VCaP (cell line): ENCODE results near the gene AGBL1.
"Not testable (repeated sequence)": the region's sequence is repeated elsewhere in the genome, so short reads cannot be mapped to it uniquely, and the experiment has no call there.

ENCODE experiments used
- H3K27ac ChIP-seq: fragments of 450-650 bp; 2 replicates; pipeline ENCODE4 v1.5.1; 2017
- TF ChIP-seq, protein P1 (sequence below): fragments of 450-650 bp; conservative IDR thresholded peaks from 2 replicates; pipeline ENCODE4 v1.5.1; 2017; ENCODE audit warnings: mild to moderate bottlenecking, moderate library complexity

AGBL1 gene

DNA sequence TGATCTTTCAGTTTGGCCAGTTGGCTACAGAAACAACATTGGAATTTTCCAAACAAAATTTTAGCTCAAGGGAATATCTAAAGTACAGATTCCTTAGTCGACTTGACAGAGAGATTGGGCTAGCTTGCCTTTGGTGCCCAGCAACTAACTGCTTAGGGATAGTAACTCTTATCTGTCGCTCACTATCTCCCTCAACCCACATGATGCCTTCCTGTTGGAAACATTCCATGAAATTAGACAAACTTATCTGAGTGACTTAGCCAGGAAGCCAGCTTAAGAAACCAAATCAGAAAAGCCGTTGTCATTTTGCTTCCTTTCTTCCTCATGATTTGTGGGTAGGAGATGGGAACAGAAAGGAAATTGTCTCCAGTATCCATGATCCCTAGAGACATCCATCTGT lies 791.2 kb downstream of the AGBL1 start:
- TF ChIP-seq, protein P1, sequence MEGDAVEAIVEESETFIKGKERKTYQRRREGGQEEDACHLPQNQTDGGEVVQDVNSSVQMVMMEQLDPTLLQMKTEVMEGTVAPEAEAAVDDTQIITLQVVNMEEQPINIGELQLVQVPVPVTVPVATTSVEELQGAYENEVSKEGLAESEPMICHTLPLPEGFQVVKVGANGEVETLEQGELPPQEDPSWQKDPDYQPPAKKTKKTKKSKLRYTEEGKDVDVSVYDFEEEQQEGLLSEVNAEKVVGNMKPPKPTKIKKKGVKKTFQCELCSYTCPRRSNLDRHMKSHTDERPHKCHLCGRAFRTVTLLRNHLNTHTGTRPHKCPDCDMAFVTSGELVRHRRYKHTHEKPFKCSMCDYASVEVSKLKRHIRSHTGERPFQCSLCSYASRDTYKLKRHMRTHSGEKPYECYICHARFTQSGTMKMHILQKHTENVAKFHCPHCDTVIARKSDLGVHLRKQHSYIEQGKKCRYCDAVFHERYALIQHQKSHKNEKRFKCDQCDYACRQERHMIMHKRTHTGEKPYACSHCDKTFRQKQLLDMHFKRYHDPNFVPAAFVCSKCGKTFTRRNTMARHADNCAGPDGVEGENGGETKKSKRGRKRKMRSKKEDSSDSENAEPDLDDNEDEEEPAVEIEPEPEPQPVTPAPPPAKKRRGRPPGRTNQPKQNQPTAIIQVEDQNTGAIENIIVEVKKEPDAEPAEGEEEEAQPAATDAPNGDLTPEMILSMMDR, result no peak
- H3K27ac ChIP-seq, result no peak overlapping the region

DNA sequence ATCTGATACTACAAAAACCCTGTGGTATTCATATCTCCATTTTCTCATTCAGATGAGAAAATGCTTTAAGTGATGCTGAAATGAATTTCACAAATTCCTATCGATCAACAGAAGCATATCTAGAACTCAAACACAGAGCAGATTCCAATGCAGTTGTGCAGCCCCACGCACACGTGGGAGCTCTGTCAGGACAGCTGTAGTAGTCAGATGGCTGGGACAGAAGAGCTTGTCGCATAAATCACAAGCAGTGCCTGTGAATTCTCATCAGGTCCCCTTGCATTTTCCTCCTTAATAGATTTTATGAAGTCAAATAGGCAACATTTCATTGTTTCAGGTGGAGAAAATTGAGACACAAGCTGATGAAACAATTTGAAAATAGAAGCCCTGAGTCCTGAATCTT lies 792.3 kb downstream of the AGBL1 start:
- TF ChIP-seq, protein P1, result no peak
- no peak overlapping the region for H3K27ac ChIP-seq

DNA sequence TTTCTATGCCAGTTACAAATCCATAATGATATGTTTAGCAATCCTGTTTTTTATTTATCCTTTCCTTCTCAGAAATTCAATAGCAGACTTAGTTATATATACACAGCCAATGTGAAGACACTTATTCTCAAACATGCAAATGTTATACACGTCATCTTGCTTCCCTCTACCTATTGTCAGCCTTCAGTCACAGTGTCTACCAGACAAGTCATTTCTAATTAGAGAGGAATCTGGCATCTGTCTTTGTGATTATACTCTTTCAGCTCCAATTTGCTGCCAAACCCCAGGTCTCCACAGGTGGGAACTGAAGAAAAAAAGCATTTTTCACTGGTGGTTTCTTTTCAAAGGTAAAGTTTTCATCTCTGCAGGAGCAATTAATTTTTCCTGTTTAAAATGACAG lies 793.1 kb downstream of the AGBL1 start:
- no peak overlapping the region for H3K27ac ChIP-seq
- TF ChIP-seq, protein P1, result no peak

DNA sequence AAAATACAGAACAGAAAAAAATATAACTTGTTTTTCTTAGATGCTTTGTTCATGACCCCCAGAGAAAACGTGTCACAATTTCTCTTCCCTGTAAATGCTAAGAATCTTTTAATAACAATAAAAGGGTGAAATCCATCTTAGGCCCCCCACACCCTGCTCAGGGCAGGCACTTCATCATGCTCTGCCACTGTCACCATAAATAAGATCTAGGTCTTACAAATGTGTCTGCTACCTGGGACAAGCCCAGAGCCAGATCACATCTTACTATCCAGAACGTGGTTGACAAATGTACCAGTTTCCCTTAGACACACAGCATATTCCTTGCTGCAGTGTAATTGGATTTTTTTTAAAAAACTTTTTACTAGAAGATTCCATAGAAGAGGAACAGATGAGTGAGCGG lies 795.4 kb downstream of the AGBL1 start:
- no peak overlapping the region for H3K27ac ChIP-seq
- TF ChIP-seq, protein P1, result no peak

DNA sequence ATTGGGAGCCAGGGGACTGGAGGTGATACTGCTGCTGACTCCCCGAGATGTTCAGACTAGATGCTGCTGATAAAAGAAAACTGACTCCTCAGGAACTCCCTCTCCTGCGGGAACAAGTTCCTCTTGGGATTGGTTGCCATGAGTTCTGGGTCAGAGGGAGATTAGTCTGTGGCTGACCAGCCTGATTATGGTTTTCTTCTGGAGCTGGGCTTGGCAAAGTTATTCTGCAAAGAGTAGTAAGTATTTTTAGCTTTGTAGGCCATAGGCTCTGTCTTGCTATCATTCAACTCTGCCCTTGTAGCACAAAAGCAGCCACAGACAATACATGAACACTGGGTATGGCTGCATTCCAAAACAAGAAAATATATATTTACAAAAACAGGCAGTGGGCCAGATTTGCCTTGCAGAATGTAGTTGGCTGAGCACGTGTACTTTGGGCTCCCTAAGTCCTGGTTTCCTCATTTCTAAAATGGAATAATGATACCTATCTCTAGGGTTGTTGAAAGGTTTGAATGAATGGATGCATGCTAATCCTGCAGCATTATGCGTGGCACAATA lies 796.8 kb downstream of the AGBL1 start:
- TF ChIP-seq, protein P1, result no peak
- no peak overlapping the region for H3K27ac ChIP-seq

DNA sequence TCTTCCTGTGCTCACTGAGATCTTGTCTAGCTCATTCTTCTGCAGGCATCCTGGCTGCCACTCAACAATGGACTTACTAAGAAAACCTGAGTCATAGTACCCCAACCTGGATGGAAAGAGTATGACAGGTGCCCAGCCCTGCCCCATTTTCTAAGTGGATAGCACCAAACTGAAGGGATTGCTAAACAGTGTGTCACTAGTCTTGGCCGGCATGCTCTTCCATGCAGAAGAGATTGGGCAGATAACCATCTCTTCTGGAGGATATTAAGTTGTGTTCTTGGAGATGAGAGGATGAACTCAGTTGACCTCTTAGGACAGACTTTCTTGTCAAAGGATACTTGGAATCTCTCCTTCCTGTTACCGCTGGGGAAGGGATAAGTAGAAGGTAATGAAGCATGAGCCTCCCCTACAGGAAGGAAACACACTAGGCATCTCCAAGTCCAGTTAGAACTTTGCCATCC lies 797.5 kb downstream of the AGBL1 start:
- no peak overlapping the region for H3K27ac ChIP-seq

DNA sequence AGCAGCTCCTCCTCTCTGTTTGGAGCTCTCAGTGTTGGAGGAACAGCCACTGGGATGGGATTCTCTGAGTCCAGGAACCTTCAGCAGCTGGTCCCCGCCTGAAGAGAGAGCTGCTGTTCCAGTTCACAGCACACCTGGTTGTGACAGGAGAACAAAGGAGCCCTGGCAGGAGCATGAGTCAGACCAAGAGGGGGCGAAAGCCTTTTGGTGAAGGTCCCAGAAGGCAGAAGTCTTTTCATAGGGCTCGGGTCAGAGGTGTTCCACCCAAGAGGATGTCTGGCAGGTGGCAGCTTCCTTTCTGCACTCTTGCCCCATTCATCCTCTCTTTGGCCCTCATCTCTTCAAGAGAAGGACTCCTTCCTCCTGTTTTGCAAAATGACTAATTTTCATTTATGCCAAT lies 799.2 kb downstream of the AGBL1 start:
- H3K27ac ChIP-seq, result not testable (repeated sequence)

More for the DNA sequence above, 797.5 kb downstream of the AGBL1 start:
- TF ChIP-seq, protein P1, result no peak

DNA sequence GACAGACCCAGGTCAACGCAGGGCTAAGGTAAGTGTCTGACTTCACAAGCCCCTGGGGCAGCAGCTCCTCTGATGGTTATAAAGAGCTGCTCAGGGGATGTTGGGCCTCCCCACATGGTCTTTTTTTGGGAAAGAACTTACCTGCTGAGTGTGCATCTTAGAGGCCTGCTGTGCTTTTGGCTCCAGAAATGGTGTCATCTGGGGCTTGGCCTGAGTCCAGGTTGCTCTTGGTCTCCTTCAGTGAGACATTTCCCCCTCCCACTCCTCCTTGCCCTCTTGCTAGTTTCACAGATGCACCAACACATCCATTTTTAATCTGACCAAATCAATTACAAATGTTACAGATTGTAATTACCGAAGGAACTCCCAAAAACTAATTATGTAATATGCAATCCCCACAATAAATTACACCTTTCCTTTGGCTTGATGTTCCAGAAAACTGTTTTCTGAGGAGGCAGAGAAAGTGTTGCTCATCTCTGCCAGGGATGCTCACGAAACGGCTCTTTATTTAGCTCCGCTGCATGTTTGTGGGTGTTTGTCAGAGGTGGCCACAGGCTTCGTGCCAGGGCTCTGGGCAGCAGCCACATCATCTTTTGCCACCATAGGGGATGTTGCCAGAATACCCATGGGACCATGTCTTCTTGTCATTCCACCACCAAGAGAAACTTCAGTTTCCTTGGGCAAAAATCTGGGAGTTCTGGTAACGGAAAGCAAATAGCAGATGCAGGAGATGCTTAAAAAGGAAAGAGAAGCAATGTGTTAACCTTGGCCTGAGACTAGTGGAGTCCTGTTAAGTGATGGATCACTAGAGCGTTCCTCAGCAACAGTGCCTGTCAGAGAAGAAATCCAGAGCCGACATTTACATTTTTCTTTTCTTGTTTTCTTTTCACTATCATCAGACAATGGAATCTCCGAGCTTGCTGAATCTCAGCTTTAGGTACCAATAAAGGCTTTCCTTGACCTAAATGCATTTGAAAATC lies 799.9 kb downstream of the AGBL1 start:
- TF ChIP-seq, protein P1, result no peak
- no peak overlapping the region for H3K27ac ChIP-seq
